Peyer's patch (tissue), 4 donors: ENCODE measurements around the gene STH.

Experiments used
- POLR2A ChIP-seq, 2 donors: fragments of 450-650 bp; IDR thresholded peaks; one replicate each; pipeline ENCODE4 v1.5.1; 2017; ENCODE audit warnings: antibody characterized with exemption in 2 of 2, mild to moderate bottlenecking in 2 of 2, moderate library complexity in 2 of 2
- TF ChIP-seq, protein P1 (sequence below), 6 experiments: fragments of 450-650 bp in 4 of 6; fragments of 200-600 bp in 2 of 6; sonication (generic) in 1 of 6; IDR thresholded peaks; one replicate each; pipeline ENCODE4 v1.5.1; 2017 to 2019; ENCODE audit warnings: antibody characterized with exemption in 6 of 6, mild to moderate bottlenecking in 3 of 6, moderate library complexity in 1 of 6

DNA sequence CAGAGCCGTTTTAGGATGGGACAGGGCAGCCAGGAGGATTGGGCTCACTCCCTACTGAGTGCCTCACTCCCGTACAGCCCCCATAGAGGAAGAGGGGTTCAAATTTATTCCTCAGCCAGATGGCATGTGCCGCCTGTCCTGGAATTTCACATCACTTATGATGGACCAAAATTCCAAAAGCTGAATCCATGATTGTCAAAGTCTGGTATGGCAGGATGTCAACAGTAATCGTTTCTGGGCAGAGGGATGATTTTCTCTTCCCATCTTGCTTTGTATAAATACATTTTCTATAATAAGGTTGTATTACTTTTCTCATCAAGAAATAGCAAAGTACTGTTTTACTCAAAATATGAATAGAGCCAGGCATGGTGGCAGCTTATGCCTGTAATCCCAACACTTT is 38.7 kb upstream of the STH start:
- TF ChIP-seq, protein P1, sequence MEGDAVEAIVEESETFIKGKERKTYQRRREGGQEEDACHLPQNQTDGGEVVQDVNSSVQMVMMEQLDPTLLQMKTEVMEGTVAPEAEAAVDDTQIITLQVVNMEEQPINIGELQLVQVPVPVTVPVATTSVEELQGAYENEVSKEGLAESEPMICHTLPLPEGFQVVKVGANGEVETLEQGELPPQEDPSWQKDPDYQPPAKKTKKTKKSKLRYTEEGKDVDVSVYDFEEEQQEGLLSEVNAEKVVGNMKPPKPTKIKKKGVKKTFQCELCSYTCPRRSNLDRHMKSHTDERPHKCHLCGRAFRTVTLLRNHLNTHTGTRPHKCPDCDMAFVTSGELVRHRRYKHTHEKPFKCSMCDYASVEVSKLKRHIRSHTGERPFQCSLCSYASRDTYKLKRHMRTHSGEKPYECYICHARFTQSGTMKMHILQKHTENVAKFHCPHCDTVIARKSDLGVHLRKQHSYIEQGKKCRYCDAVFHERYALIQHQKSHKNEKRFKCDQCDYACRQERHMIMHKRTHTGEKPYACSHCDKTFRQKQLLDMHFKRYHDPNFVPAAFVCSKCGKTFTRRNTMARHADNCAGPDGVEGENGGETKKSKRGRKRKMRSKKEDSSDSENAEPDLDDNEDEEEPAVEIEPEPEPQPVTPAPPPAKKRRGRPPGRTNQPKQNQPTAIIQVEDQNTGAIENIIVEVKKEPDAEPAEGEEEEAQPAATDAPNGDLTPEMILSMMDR (IDR thresholded peaks at IDR 0.05) = no peak
- no peak for TF ChIP-seq POLR2A (IDR thresholded peaks at IDR 0.05)
